Stimulated activated CD4-positive, alpha-beta T cell treated with anti-CD3 and anti-CD28 coated beads, Interleukin-4, amount 100 ng/mL, for 24 hours (primary cell): ENCODE measurements around the gene FBXW10.
A peak's percentile ranks its signal among the peaks of the same experiment; 100 is the strongest.
"Not testable (repeated sequence)": the region's sequence is repeated elsewhere in the genome, so short reads cannot be mapped to it uniquely, and the experiment has no call there.

Source experiments
- DNase-seq: peaks from one replicate; pipeline ENCODE4 v3.0.0-alpha.2; 2020

The FBXW10 gene

DNA sequence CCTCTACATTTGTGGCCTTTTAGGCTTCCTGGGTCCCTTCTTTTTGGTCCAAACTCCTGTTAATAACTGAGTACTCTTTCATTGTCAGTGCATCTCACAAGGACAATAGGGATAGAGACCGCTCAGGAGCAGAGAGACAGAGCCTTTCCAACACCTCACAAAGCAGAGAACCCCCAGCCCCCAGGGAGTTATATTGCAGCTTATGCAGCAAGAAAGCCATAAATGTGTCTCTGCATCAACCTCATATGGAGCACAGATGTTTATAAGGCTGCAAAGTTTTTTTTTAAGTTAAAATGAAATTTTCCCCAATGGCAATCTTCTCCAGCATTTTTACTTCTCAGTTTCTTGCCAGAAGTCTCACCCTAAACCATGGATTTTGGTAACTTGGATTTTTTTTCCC lies 6.4 kb downstream of the FBXW10 start:
- not testable (repeated sequence) for DNase-seq

DNA sequence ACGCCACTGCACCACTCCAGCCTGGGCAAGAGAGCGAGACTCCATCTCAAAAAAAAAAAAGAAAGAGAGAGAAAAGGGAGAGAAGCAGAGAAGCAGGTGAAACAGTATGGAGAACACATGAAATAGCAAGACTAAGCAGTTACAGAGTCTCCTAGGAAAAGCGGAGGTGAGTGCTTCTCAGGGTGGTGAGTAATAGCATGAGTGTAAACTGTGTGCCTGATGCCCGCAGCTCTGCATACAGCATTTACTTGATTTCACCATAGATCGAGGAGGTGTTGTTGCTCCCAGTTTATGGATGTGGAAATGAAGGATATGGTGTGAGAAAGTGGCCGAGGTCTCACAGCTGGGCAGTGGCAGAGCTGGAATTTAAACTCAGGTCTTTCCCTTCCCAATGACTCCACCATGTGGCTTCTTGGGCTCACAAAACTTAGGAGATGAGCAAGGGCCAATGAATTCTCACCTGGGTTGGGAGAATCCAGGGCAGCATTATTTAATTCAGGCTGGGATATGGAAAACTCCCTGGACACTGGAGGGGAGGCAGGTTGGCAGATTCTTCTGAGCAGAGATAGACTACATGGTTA lies 10.1 kb downstream of the FBXW10 start:
- DNase-seq = not testable (repeated sequence)

DNA sequence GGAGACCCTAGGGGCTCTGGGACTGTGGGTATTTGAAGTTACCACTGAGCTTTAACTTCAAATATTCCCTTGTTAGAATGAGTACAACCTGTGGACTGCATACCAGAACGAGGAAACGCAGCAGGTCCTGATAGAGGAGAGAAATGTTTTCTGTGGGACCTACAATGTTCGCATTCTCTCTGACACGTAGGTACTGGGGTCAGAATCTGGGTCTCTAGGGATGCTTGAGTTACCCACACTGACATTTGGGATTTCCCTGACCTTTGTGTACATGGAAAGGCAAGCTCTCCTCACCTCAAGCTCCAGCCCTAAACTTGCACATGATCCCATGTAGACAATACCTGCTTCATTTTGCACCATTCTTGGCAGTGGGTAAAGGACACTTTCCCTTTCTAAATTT lies 12.1 kb downstream of the FBXW10 start:
- DNase-seq = not testable (repeated sequence)

GRCh38 chr17:18757368-18758044 lies 13.7 kb downstream of the FBXW10 start:
- DNase-seq = not testable (repeated sequence)

DNA sequence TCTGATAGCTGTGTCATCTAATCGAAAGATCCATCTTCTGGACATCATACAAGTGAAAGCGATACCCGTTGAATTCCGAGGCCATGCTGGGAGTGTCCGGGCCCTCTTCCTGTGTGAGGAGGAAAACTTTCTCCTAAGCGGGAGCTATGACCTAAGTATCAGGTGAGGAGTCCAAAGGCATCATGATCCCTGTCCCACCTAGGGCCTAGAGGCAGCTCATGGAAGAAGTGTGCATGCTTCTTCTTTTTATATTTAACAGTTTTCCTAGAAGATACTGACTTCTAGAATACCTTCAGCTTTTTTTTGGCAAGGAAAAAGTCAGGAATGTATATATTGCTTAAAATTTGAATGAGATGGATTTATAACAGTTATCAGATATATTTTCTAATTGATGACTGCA lies 14.5 kb downstream of the FBXW10 start:
- not testable (repeated sequence) for DNase-seq

GRCh38 chr17:18760221-18760620 lies 16.4 kb downstream of the FBXW10 start:
- not testable (repeated sequence) for DNase-seq

DNA sequence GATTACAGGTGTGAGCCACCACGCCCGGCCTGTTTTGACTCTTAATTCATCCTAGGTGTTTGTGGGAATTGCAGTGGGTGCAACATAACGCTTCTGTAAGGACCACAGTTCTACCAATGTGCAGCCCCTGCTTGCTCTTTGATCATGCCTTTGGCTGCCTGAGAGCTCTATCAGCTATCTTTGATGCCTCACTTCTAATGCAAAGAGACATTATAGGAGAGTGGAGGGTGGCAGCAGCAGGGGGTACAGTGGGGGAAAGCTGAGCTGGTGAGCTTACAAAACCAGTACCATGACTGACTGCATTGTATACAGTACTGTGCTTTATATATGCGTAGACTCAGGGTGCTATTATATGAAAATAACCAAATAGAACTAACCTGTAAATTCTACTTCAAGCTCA lies 26.7 kb downstream of the FBXW10 start:
- not testable (repeated sequence) for DNase-seq

DNA sequence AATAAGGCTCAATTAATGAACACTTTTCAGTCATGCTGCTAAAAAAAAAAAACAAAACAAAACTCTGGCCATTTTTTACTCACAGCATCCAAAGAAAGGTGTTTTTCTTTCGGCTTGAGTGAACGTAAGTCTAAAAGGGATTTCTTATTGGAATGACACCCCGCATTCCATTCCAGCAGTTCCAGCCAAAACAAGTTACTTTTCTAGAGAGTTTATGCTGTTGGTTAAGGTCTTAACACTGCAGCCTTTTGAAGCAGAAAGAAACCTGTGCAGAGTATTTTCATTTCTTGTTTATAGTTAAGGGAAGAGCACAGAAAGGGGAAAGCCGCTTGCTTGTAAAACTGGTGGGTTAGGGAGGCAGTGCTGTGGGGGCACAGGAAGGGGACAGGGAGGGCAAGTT lies 27.2 kb downstream of the FBXW10 start:
- not testable (repeated sequence) for DNase-seq

- DNase-seq = no peak
These were observed 28.6 kb downstream of the FBXW10 start for GRCh38 chr17:18772471-18772870.

GRCh38 chr17:18780991-18781718 lies 37.3 kb downstream of the FBXW10 start, which contains the start of gene TVP23B:
Gene TVP23B (plus strand): TSS chr17:18781183. CDS start chr17:18781294, 111 bp downstream.
- DNase-seq = peak; percentile 97

GRCh38 chr17:18781805-18782204 lies 38.0 kb downstream of the FBXW10 start:
- not testable (repeated sequence) for DNase-seq

GRCh38 chr17:18785933-18786332 lies 42.1 kb downstream of the FBXW10 start:
- DNase-seq = not testable (repeated sequence)

DNA sequence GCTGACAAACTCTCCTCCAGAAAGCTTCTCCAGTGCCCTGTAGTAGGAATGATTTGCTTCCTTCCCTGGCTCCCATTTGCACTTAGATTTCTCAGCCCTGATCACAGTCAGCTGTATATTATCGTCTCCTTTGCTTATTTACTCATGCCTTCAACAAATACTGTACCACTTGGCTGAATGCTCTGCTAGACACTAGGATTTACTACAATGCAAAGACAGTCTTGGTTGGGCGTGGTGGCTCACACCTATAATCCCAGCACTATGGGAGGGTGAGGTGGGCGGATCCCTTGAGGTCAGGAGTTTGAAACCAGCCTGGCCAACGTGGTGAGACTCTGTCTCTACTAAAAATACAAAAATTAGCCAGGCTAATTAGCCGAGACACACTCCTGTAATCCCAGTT lies 43.0 kb downstream of the FBXW10 start:
- DNase-seq = not testable (repeated sequence)

GRCh38 chr17:18791402-18791801 lies 47.5 kb downstream of the FBXW10 start:
- not testable (repeated sequence) for DNase-seq

GRCh38 chr17:18794841-18795240 lies 51.0 kb downstream of the FBXW10 start:
- not testable (repeated sequence) for DNase-seq

- DNase-seq = not testable (repeated sequence)
These were observed 53.0 kb downstream of the FBXW10 start for GRCh38 chr17:18796887-18797286.

DNA sequence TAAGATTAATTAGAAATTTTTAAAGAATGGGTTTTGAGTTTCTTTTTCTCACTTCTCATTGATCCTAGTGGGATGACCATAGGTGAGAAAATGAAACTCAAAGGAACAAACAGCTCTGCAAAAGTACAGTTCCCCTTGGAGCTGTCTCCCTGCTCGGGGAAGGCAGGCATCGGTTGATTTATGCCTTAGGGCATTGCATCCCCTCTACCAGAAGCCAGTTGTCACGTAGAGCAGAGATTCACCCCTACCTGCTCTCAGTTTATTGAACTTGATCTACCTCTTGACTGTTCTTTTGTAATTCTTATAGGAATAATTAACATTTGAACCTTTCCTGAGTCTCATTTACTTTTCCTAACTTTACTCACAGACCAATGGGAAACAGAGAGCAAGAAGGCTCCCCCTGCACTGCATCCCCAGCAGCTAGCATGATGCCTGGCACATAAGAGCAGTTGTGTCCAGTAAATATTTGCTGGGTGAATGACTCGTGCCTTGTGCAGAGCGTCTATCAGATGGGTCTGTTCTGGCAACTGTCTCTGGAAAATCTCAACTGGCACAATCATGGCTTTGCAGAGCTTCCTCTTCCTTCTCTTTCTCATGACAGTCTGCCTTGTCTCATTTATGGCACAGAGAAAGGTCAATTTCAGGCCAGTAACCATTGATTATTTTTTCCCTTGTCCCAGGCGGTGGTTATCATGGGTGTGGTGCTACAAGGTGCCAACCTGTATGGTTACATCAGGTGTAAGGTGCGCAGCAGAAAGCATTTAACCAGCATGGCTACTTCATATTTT lies 59.8 kb downstream of the FBXW10 start:
- not testable (repeated sequence) for DNase-seq

GRCh38 chr17:18815924-18816323 lies 72.1 kb downstream of the FBXW10 start:
- not testable (repeated sequence) for DNase-seq

DNA sequence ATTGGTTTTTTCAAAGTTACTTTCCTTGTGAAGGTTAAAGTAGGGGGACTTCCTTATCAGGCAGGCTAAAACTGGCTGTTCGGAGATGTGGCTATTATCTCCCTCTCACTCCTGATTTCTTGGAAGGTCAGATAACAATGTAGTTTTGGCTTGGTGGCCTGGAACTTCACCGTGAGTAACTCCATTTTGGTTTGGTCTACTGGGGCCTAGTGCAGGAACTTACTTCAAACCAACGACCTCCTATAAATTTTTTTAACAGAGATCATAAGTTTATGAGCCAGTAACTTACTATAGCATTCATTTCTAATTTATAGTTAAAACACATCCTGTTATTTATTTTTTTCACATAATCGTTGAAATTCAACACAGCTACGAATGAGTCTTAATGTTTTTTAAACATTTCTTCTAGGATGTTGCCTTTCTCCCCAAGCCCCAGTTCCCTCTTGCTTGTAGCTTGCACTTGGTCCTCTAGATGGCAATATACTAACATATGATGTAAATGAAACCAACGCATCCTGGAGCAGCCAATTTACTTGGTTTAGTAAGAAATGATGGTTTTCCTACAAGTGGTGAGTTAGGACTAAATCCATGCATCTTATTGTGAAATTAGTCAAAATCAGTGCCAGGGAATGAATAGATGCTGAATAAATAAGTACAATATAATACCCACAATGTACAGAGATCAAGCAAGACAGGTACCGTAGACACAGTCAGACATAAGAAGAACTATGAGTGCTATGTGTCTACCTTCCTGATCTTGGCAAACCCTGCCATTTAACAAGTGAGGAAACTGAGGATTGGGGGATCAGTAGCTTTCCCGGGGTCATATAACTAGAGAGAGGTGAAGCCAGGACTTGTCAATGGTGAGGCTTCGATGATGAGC lies 72.9 kb downstream of the FBXW10 start:
- peak; percentile 56 for DNase-seq

DNA sequence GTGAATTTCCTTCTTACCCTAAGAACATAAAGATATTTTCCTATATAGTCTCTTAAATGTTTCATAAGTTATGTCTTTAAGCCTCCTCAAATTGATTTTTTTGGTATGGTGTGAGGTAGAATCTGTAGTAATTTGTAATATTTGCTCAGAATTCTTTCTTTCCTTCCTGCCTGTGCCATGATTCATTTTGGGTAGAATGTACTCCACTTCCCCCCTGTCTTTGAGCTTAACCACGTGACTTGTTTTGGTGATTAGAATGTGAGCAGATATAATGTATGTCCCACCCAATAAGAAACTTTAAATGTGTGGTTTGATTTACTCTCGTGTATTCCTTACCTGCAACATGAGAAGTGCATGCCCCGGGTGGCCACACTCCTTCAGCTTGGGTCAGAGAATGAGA lies 77.6 kb downstream of the FBXW10 start:
- not testable (repeated sequence) for DNase-seq

GRCh38 chr17:18827613-18828012 lies 83.8 kb downstream of the FBXW10 start:
- not testable (repeated sequence) for DNase-seq
